ENCODE measurements around the gene DNASE2B.

DNASE2B gene

GRCh38 chr1:84402501-84402900, 4.2 kb downstream of the DNASE2B start:
- no peak for TF ChIP-seq CTCF (IDR thresholded peaks at IDR 0.05; ENCODE audit: unreplicated experiment in 3 of 3)
- Mint-ChIP-seq H3K4me3 (no peak overlapping the region), H3K4me1 (no peaks in the 10 kb centered on the region), H3K27ac (no peak overlapping the region), H3K27me3 (ENCODE audit: low read depth) (no peaks in the 10 kb centered on the region), H3K36me3 (ENCODE audit: low read depth) (no peaks in the 10 kb centered on the region), H3K9me3 (no peaks in the 10 kb centered on the region)

GRCh38 chr1:84403347-84403746, 5.1 kb downstream of the DNASE2B start:
- no peak overlapping the region for H3K4me3 Mint-ChIP-seq
- no peaks in the 10 kb centered on the region for H3K36me3 Mint-ChIP-seq (ENCODE audit: low read depth)
- no peak overlapping the region for H3K27ac Mint-ChIP-seq
- no peaks in the 10 kb centered on the region for H3K27me3 Mint-ChIP-seq (ENCODE audit: low read depth)
- TF ChIP-seq CTCF (IDR thresholded peaks at IDR 0.05; ENCODE audit: unreplicated experiment in 3 of 3): no peak
- no peaks in the 10 kb centered on the region for H3K4me1 Mint-ChIP-seq
- no peaks in the 10 kb centered on the region for H3K9me3 Mint-ChIP-seq

- Mint-ChIP-seq H3K27me3 (ENCODE audit: low read depth) (no peaks in the 10 kb centered on the region), H3K36me3 (ENCODE audit: low read depth) (no peaks in the 10 kb centered on the region), H3K4me1 (no peaks in the 10 kb centered on the region), H3K4me3 (no peak overlapping the region), H3K9me3 (no peaks in the 10 kb centered on the region), H3K27ac (no peak overlapping the region)
- no peak for TF ChIP-seq CTCF (IDR thresholded peaks at IDR 0.05; ENCODE audit: unreplicated experiment in 3 of 3)
Measured at GRCh38 chr1:84406346-84406861, 8.1 kb downstream of the DNASE2B start.

GRCh38 chr1:84407524-84407923, 9.2 kb downstream of the DNASE2B start:
- Mint-ChIP-seq H3K36me3 (ENCODE audit: low read depth) (no peaks in the 10 kb centered on the region), H3K9me3 (no peaks in the 10 kb centered on the region), H3K4me3 (no peak overlapping the region), H3K27ac (no peak overlapping the region), H3K4me1 (no peaks in the 10 kb centered on the region), H3K27me3 (ENCODE audit: low read depth) (no peaks in the 10 kb centered on the region)
- no peak for TF ChIP-seq CTCF (IDR thresholded peaks at IDR 0.05; ENCODE audit: unreplicated experiment in 3 of 3)

- Mint-ChIP-seq H3K4me3 (no peak overlapping the region), H3K27me3 (ENCODE audit: low read depth) (no peaks in the 10 kb centered on the region), H3K27ac (no peak overlapping the region), H3K9me3 (no peaks in the 10 kb centered on the region), H3K4me1 (no peaks in the 10 kb centered on the region), H3K36me3 (ENCODE audit: low read depth) (no peaks in the 10 kb centered on the region)
- TF ChIP-seq CTCF (IDR thresholded peaks at IDR 0.05; ENCODE audit: unreplicated experiment in 3 of 3): no peak
Measured at GRCh38 chr1:84407958-84408422, 9.7 kb downstream of the DNASE2B start.

GRCh38 chr1:84409888-84410287, 11.6 kb downstream of the DNASE2B start:
- Mint-ChIP-seq H3K4me1 (no peaks in the 10 kb centered on the region), H3K27ac (no peak overlapping the region), H3K36me3 (ENCODE audit: low read depth) (no peaks in the 10 kb centered on the region), H3K4me3 (no peak overlapping the region), H3K27me3 (ENCODE audit: low read depth) (no peaks in the 10 kb centered on the region), H3K9me3 (no peaks in the 10 kb centered on the region)
- TF ChIP-seq CTCF (IDR thresholded peaks at IDR 0.05; ENCODE audit: unreplicated experiment in 3 of 3): no peak
